IPS-18a (cell line): ENCODE results near the gene CCL20.
"Not testable (repeated sequence)": the region's sequence is repeated elsewhere in the genome, so short reads cannot be mapped to it uniquely, and the experiment has no call there.

Experiments
- H3K27ac ChIP-seq: one replicate; pipeline ENCODE4 v1.5.1; 2013; ENCODE audit warnings: low read length
- H3K27me3 ChIP-seq: one replicate; pipeline ENCODE4 v1.6.1; 2013; ENCODE audit warnings: mild to moderate bottlenecking, low read length; ENCODE audit not compliant: control insufficient read depth, insufficient read depth
- H3K36me3 ChIP-seq: one replicate; pipeline ENCODE4 v1.6.1; 2013; ENCODE audit warnings: low read depth, low read length; ENCODE audit not compliant: control insufficient read depth
- H3K4me1 ChIP-seq: one replicate; pipeline ENCODE4 v1.6.1; 2013; ENCODE audit warnings: low read depth, low read length; ENCODE audit not compliant: control insufficient read depth
- H3K4me3 ChIP-seq: one replicate; pipeline ENCODE4 v1.5.1; 2013; ENCODE audit warnings: low read length
- H3K9ac ChIP-seq: one replicate; pipeline ENCODE4 v1.6.1; 2013; ENCODE audit warnings: mild to moderate bottlenecking, low read length, moderate library complexity
- H3K9me3 ChIP-seq: one replicate; pipeline ENCODE4 v1.6.1; 2013; ENCODE audit warnings: low read depth, low read length; ENCODE audit not compliant: control insufficient read depth

Gene CCL20

DNA sequence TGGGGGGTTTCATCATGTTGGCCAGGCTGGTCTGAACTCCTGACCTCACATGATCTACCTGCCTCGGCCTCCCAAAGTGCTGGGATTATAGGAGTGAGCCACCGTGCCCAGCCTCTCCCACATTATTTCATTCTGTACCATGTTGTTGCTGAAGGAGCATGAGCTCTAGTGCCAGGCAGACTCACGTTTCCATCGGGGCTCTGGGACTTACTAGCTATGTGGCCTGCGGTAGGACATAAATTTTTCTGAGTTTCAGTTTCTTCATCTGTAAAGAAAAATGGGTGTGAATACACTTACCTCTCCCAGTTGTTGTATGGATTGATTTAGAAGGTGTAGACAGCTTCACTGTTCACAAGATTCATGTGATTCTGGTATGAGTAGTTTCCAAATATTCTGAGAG is 30.8 kb upstream of the CCL20 start:
- H3K4me1 ChIP-seq, result no peaks in the 10 kb centered on the region
- H3K4me3 ChIP-seq, result no peak overlapping the region
- H3K36me3 ChIP-seq, result no peaks in the 10 kb centered on the region
- H3K27me3 ChIP-seq, result no peaks in the 10 kb centered on the region
- H3K27ac ChIP-seq, result no peak overlapping the region
- H3K9ac ChIP-seq, result no peak overlapping the region
- H3K9me3 ChIP-seq, result no peaks in the 10 kb centered on the region

DNA sequence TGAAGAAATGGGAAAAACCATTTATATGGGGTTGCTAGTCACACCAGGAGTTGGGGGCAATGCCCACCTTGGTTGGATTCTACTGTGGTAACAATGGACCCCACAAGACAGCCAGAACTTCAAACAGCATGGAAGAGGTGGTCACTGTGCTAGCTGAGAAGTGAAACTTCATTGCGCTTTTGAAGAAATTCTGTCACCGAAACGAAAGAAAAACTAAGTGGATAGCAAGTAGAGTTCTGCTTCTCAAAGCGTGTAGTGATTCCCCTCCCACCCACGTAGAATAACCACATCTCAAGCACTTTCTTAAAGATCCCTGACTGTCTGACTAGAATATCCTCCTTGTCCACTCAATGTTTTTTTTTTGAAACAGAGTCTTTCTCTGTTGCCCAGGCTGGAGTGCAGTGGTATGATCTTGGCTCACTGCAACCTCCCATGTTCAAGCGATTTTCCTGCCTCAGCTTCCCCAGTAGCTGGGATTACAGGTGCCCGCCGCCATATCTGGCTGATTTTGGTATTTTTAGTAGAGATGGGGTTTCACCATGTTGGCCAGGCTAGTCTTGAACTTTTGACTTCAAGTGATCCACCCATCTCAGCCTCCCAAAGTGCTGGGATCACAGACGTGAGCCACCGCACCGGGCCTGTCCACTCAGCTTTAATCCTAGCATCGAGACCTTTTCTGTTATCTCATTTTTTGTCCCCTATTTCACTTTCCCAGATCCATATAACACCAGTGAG is 30.1 kb upstream of the CCL20 start:
- Histone ChIP-seq H3K27me3 (no peaks in the 10 kb centered on the region), H3K4me1 (no peaks in the 10 kb centered on the region), H3K36me3 (no peaks in the 10 kb centered on the region), H3K9ac (no peak overlapping the region), H3K27ac (no peak overlapping the region), H3K4me3 (no peak overlapping the region), H3K9me3 (no peaks in the 10 kb centered on the region)

DNA sequence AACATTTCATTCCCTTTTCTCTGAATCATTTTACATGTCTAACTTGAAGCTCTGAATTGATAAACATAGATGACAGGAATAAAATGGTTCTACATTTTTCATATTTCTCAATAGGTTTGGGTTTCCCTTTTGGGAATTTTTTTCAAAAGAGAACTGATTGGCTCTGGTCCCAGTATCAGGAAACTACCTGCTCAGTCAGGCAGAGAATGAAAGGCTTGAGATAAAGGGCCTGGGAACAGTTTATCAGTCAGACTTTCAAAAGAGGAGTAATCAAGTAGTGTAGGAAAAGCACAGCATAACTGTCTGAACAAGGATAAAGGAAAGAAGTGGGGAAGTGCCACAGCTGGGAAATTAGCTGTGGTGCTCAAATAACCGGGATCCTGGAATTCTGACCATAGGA is 28.3 kb upstream of the CCL20 start:
- no peak overlapping the region for H3K27ac ChIP-seq
- H3K9me3 ChIP-seq, result no peaks in the 10 kb centered on the region
- no peak overlapping the region for H3K4me3 ChIP-seq
- H3K36me3 ChIP-seq, result no peaks in the 10 kb centered on the region
- H3K9ac ChIP-seq, result no peak overlapping the region
- H3K4me1 ChIP-seq, result no peaks in the 10 kb centered on the region
- H3K27me3 ChIP-seq, result no peaks in the 10 kb centered on the region

DNA sequence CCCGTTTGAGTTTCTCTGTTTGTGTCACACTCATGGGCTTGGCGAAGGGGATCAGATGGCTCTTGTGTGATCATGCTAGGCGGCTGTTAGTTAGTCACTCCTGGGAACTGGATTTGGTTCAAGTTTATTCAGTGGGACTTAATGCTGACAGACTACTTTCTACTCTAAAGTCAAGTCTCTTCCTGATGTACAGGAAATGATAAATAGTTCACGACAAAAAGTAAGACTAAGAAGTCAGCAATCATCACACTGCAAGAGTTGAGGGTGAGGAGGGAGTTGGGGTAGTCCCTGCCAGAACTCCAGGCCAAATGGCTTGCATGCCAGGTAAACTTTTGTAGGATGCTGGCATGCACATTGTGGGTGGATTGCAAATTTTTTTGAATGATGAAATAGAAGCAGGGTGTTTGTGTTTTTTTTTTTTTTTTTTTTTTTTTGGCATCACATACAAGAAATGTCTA is 25.1 kb upstream of the CCL20 start:
- H3K4me3 ChIP-seq, result no peak overlapping the region
- H3K4me1 ChIP-seq, result no peaks in the 10 kb centered on the region
- no peaks in the 10 kb centered on the region for H3K36me3 ChIP-seq
- no peaks in the 10 kb centered on the region for H3K9me3 ChIP-seq
- no peak overlapping the region for H3K27ac ChIP-seq
- H3K27me3 ChIP-seq, result no peaks in the 10 kb centered on the region
- no peak overlapping the region for H3K9ac ChIP-seq

DNA sequence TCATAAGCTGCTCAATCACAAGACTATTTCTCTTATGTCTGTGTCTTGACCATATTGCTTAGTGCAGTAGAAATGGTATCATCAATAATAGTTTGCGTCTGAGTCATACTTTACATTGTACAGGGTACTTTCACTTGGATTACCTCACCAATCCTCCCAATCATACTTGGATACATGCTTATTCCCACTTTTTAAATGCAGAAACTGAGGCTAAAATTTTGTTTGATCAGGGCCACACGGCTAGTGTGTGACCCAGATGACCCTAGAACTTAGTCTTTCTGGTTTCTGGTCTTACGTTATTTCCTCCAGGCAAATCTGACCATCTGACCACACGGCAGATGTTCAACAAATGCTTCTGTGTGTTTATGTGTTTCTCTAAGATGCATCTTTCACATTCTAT is 23.8 kb upstream of the CCL20 start:
- H3K4me3 ChIP-seq, result no peak overlapping the region
- H3K9me3 ChIP-seq, result no peaks in the 10 kb centered on the region

GRCh38 chr2:227793148-227793712 is 20.4 kb upstream of the CCL20 start:
- Histone ChIP-seq H3K4me1 (no peaks in the 10 kb centered on the region), H3K9ac (no peak overlapping the region), H3K4me3 (no peak overlapping the region), H3K27me3 (no peaks in the 10 kb centered on the region), H3K36me3 (no peaks in the 10 kb centered on the region), H3K9me3 (no peaks in the 10 kb centered on the region), H3K27ac (no peak overlapping the region)

More for the DNA sequence above, 23.8 kb upstream of the CCL20 start:
- no peaks in the 10 kb centered on the region for H3K27me3 ChIP-seq
- no peak overlapping the region for H3K27ac ChIP-seq
- H3K9ac ChIP-seq, result no peak overlapping the region
- H3K4me1 ChIP-seq, result no peaks in the 10 kb centered on the region
- H3K36me3 ChIP-seq, result no peaks in the 10 kb centered on the region

- no peaks in the 10 kb centered on the region for H3K9me3 ChIP-seq
- H3K4me3 ChIP-seq, result no peak overlapping the region
- H3K36me3 ChIP-seq, result no peaks in the 10 kb centered on the region
- no peak overlapping the region for H3K9ac ChIP-seq
- no peak overlapping the region for H3K27ac ChIP-seq
- H3K4me1 ChIP-seq, result no peaks in the 10 kb centered on the region
- no peaks in the 10 kb centered on the region for H3K27me3 ChIP-seq
Measured at GRCh38 chr2:227796045-227796711, 17.5 kb upstream of the CCL20 start.

DNA sequence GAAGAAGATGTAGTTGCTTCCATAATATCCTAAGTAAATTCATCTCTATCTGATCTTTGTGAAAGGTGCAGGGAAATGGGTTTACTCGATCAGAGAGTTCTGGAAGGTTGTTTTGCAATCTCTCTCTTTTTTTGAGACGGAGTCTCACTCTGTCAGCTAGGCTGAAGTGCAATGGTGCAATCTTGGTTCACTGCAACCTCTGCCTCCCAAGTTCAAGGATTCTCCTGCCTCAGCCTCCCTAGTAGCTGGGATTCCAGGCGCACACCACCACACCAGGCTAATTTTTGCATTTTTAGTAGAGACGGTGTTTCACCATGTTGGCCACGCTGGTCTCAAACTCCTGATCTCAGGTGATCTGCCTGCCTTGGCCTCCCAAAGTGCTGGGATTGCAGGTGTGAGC is 16.9 kb upstream of the CCL20 start:
- not testable (repeated sequence) for H3K4me3 ChIP-seq, H3K27ac ChIP-seq, H3K9me3 ChIP-seq, H3K36me3 ChIP-seq, H3K27me3 ChIP-seq, H3K4me1 ChIP-seq, H3K9ac ChIP-seq

- no peak overlapping the region for H3K9ac ChIP-seq
Measured at GRCh38 chr2:227799202-227799601, 14.4 kb upstream of the CCL20 start.

GRCh38 chr2:227802882-227803281 is 10.8 kb upstream of the CCL20 start:
- Histone ChIP-seq H3K27ac (no peak overlapping the region), H3K36me3 (no peaks in the 10 kb centered on the region), H3K9ac (no peak overlapping the region), H3K27me3 (no peaks in the 10 kb centered on the region), H3K4me1 (no peaks in the 10 kb centered on the region), H3K4me3 (no peak overlapping the region), H3K9me3 (no peaks in the 10 kb centered on the region)

More at GRCh38 chr2:227799202-227799601, 14.4 kb upstream of the CCL20 start:
- Histone ChIP-seq H3K9me3 (no peaks in the 10 kb centered on the region), H3K4me1 (no peaks in the 10 kb centered on the region), H3K27ac (no peak overlapping the region), H3K36me3 (no peaks in the 10 kb centered on the region), H3K4me3 (no peak overlapping the region), H3K27me3 (no peaks in the 10 kb centered on the region)

GRCh38 chr2:227804975-227805374 is 8.7 kb upstream of the CCL20 start:
- Histone ChIP-seq H3K27me3 (no peaks in the 10 kb centered on the region), H3K9me3 (no peaks in the 10 kb centered on the region), H3K27ac (no peak overlapping the region), H3K4me1 (no peaks in the 10 kb centered on the region), H3K36me3 (no peaks in the 10 kb centered on the region), H3K4me3 (no peak overlapping the region), H3K9ac (no peak overlapping the region)

- no peak overlapping the region for H3K27ac ChIP-seq
- H3K9ac ChIP-seq, result no peak overlapping the region
- no peaks in the 10 kb centered on the region for H3K27me3 ChIP-seq
- H3K36me3 ChIP-seq, result no peaks in the 10 kb centered on the region
- H3K4me1 ChIP-seq, result no peaks in the 10 kb centered on the region
- H3K4me3 ChIP-seq, result no peak overlapping the region
- no peaks in the 10 kb centered on the region for H3K9me3 ChIP-seq
Measured at GRCh38 chr2:227805578-227805977, 8.1 kb upstream of the CCL20 start.
